Astrocyte of the cerebellum (primary cell): ENCODE data around the gene DHRS7B.
"Not testable (repeated sequence)": the region's sequence is repeated elsewhere in the genome, so short reads cannot be mapped to it uniquely, and the experiment has no call there.

Experiments used
- DNase-seq: peaks from one replicate; pipeline ENCODE4 v3.0.0-alpha.2; 2011; ENCODE audit warnings: low read depth
- H3K4me3 ChIP-seq: 2 replicates; pipeline ENCODE4 v1.5.1; 2011; ENCODE audit warnings: mild to moderate bottlenecking, low read depth, low read length, moderate library complexity
- CTCF ChIP-seq: IDR thresholded peaks from 2 replicates; pipeline ENCODE4 v1.5.1; 2012; ENCODE audit warnings: low read length, low read depth, moderate library complexity, mild to moderate bottlenecking; ENCODE audit errors: missing control alignments
- in situ Hi-C: cut with HindIII; loops from 2 replicates; pipeline ENCODE4 v1.10.0; 2017; ENCODE audit warnings: low sequenced_read_pairs

DHRS7B gene

GRCh38 chr17:21108651-21109050, 18.1 kb upstream of the DHRS7B start:
- no peak for DNase-seq
- in situ Hi-C loops, result no loop called here
- no peak overlapping the region for H3K4me3 ChIP-seq
- no peak for TF ChIP-seq CTCF

DNA sequence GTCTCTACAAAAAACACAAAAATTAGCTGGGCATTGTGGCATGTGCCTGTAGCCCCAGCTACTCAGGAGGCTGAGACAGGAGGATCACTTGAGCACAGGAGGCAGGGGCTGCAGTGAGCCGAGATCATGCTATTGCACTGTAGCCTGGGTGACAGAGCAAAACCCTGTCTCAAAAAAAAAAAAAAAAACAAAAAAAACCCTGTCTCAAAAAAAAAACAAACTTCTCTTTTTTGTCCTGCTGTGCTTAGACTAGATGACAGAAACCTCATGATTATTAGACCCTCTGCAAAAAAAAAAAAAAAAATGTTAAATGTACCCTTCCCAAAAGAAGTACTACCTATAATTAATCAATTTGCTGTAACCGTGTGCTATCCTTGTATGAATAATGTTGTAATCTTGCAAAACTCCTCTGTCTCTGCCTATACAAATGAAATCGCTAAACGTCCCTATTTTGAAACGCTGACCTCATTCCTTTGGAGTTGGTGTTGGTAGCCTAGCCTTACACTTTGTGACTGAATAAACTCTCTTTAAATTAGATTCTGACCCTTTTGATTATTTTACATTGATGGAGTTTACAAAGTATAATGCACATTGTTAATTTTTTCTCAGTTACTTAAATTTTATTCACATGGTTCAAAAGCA, 13.6 kb upstream of the DHRS7B start:
- no peak overlapping the region for H3K4me3 ChIP-seq
- TF ChIP-seq CTCF, result no peak
- in situ Hi-C loops, result no loop called here
- DNase-seq, result no peak

GRCh38 chr17:21113716-21114115, 13.0 kb upstream of the DHRS7B start:
- in situ Hi-C loops, result no loop called here
- no peak for DNase-seq
- H3K4me3 ChIP-seq, result no peak overlapping the region
- TF ChIP-seq CTCF, result no peak

DNA sequence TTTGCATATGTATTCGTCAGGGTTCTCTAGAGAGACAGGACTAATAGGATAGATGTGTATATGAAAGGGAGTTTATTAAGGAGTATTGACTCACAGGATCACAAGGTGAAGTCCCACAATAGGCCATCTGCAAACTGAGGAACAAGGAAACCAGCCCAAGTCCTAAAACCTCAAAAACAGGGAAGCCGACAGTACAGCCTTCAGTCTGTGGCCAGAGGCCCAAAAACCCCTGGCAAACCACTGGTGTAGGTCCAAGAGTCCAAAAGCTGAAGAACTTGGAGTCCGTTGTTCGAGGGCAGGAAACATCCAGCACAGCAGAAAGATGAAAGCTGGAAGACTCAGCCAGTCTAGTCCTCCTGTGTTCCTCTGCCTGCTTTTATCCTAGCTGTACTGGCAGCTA, 12.0 kb upstream of the DHRS7B start:
- H3K4me3 ChIP-seq, DNase-seq, in situ Hi-C loops: not testable (repeated sequence)

DNA sequence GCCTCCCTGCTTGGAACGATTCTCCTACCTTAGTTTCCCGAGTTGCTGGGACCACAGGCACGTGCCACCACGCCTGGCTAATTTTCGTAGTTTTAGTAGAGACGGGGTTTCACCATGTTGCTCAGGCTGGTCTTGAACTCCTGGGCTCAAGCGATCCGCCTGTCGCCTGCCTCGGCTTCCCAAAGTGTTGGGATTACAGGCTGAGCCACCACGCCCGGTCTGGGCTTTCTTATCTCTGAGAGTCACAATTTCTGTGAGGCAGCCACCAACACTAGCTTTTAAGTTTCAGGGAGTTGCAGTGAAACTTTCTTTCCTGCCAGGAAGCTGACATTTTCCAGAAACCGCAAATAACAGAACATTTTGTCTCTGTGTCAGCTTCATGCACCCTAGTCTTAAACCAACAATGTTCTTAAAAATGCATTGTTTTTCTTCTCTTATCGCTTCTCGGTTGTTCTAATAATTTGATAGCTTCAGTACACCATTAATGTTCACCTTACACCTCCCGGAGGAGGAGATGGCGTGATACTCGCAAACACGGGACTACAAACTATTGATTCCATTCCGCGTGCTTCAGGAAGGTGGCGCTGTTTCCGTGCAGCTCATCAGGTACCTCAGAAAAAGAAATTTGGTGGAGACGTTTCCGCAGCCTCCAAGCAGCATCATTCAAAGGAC, 7.4 kb upstream of the DHRS7B start:
- in situ Hi-C loops, result no loop called here
- DNase-seq, result peak; percentile 52
- H3K4me3 ChIP-seq, result no peak overlapping the region
- peak; percentile 92 for TF ChIP-seq CTCF

DNA sequence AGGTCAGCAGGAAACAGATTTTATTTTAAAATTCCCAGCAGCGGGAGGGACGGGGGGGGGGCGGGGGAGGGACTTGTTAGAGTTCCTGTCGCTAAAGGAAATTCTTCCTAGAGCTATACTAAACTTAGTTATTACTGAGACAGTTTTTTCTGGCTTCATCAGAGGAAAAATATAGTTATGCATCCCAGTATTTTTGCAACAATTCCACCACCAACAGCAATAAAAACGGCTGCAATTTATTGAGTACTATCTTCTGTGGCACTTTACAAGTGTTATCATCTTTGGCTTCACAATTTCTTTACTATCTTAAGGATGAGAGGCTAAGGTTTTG, 6.9 kb upstream of the DHRS7B start:
- in situ Hi-C loops, result no loop called here
- no peak overlapping the region for H3K4me3 ChIP-seq
- no peak for TF ChIP-seq CTCF
- DNase-seq, result no peak

DNA sequence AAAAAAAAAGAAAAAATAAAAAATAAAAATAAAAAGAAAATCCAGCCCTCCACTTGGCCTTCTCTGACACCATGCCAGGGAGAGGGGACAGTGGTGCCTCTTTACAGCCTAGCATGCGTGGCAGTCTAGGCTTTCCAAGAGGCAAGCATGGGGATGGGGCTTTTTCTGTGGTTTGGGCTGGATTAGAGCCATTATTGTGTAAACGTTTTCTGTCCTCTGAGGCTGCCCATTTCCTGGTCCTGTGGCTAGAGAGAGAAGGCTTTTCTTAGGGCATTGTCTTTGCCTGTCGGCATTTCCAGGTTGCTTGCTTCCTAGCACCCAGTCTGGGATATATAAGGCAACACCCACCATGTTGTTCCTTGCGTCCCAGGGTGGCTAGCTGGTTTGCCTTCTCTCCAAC, 2.7 kb upstream of the DHRS7B start:
- in situ Hi-C loops, result no loop called here
- no peak overlapping the region for H3K4me3 ChIP-seq
- TF ChIP-seq CTCF, result no peak
- no peak for DNase-seq

- in situ Hi-C loops, DNase-seq, H3K4me3 ChIP-seq: not testable (repeated sequence)
Measured at GRCh38 chr17:21124517-21124916, 2.2 kb upstream of the DHRS7B start.
